Fibroblast of pulmonary artery (primary cell): ENCODE measurements around the gene EIF4G3.

Experiments used
- DNase-seq: peaks from one replicate; pipeline ENCODE4 v3.0.0-alpha.2; 2010; ENCODE audit warnings: low read depth
- H3K4me3 ChIP-seq: replicated peaks from 2 replicates; pipeline ENCODE4 v1.5.1; 2011; ENCODE audit warnings: low read depth, mild to moderate bottlenecking, control low read depth, low read length, moderate library complexity
- CTCF ChIP-seq: IDR thresholded peaks from 2 replicates; pipeline ENCODE4 v1.5.1; 2011; ENCODE audit warnings: mild to moderate bottlenecking, control low read depth, low read length, inconsistent platforms; ENCODE audit errors: missing control alignments

EIF4G3 gene

GRCh38 chr1:21176586-21177555 lies at the start of gene EIF4G3:
Gene EIF4G3 (minus strand): TSS chr1:21176897. CDS start chr1:21002742, 174,155 bp downstream.
- TF ChIP-seq CTCF: no peak
- DNase-seq: peak; percentile 97
- H3K4me3 ChIP-seq: peak within 1 kb of the TSS; percentile 95

DNA sequence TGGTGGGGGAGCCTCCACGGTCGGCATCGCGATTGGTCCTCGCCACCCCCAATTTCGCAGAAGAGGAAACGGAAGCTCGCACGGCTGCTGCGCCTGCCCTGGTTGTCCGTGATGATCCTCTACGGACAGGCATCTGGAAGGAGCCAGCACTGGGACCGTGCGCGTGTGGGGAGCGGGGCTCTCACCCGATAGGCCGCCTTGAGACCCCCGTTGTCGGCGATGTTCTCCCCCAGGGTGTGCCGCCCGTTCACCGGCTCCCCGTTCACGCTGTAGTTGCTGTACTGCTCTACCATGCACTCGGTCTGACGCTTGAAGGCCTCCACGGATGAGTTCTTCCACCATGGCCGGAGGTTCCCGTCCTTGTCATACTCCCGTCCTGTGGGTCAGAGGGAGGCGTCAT lies 48.4 kb upstream of the EIF4G3 start:
- no peak for TF ChIP-seq CTCF
- no peak overlapping the region for H3K4me3 ChIP-seq
- no peak for DNase-seq

GRCh38 chr1:21220815-21221214 lies 44.1 kb upstream of the EIF4G3 start:
- H3K4me3 ChIP-seq: no peak overlapping the region
- no peak for TF ChIP-seq CTCF
- DNase-seq: peak; percentile 50

GRCh38 chr1:21219674-21220073 lies 43.0 kb upstream of the EIF4G3 start:
- no peak for TF ChIP-seq CTCF
- no peak overlapping the region for H3K4me3 ChIP-seq
- no peak for DNase-seq

DNA sequence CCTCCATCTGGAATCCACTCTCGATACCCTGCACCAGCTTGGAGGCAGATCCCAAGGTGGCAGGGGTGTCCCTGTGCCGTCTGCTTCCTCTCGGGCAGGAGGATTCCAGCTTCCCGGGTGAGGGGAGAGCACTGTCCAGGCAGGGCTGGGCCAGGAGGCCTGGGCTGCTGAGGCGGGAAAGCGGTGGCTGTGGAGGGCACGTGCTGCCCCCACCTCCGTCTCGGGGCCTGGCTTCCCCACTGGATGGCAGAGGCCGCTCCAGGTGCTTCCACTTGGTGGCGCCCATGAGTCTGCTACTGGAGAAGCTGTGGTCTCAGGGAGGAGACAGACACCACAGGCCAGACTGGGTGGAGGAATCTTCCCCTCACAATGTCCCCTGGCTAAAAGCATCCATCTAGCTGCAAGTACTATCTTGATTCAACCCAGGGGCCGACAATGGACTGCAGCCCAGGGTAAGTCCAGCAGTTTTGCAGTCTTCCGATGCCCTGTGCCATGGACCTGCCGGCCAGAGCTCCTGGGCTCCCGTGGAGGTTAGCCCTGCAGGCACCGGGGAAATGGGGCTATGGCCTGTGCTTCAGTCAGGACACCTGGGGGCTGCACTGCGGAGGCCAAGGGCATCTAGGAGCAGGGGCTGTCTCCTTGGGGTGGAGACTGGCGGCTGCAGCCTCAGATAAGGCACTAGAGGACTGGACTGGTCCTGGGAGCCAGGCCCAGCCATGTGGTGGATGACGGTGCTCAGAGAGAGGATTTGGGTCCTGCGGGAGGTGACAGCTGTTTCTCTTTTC lies 41.3 kb upstream of the EIF4G3 start:
- no peak overlapping the region for H3K4me3 ChIP-seq
- peak; percentile 28 for DNase-seq
- peak; percentile 46 for TF ChIP-seq CTCF

DNA sequence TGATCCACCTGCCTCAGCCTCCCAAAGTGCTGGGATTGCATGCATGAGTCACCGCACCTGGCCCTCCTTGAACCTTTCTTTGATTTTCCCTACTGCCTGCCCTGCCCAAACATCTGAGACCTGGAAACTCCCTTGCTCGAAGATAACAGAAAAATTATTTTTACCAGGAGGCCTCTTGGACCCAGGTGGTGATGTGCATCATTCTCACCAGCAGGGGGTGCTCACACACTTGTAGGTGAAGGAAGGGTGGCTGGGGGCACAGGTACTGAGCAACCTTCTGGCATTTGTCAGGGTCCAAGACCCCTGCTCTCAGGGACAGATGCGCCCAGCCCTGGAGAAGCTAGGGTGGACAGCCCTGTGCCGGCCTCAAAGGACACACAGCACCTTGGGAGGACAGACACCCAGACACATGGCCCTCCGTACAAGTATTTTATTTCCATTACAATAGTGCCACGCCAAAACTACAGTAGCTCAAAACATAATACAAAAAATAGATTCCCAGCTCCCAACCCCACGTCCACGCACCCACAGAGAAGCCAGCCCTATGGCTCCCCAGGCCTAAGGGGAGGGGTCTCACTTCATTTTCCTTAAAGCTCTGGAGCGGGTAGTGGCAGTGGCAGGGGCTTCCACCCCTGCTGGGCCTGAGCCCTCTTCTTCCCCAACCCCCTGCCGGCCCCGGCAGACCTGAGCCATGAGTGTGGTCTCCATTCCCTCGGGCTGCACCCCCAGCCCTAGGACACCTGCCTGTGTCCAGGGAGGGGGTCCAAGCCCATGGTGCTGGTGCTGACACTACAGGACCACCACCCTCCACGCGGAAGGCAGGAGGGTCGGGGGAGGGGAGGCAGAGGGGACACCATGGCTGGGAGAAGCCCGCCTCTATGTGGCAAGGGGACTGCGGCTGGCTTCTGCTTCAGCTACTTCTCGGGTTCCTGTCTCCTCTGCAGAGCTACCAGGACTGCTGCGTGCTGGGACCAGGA lies 40.4 kb upstream of the EIF4G3 start:
- H3K4me3 ChIP-seq: no peak overlapping the region
- DNase-seq: peak; percentile 59
- TF ChIP-seq CTCF: peak; percentile 79
